Bronchial epithelial cell (primary cell): ENCODE results near the gene IRF9. TPM values are rescaled to one million over a fixed set of nuclear protein-coding genes. Genes with fewer than 3 reads are reported as not detected.

Experiments used
- DNase-seq: peaks from one replicate; pipeline ENCODE4 v3.0.0-alpha.2; 2010; ENCODE audit warnings: low read depth
- FAIRE-seq: peaks from 2 replicates; lab custom pipeline; 2011; peaks lifted over from hg19 to GRCh38; lab: Jason Lieb, UNC
- H3K27me3 ChIP-seq: 2 replicates; pipeline ENCODE4 v1.5.1; 2011; ENCODE audit warnings: low read length; ENCODE audit not compliant: control insufficient read depth, insufficient read depth
- H3K36me3 ChIP-seq: 2 replicates; pipeline ENCODE4 v1.5.1; 2011; ENCODE audit warnings: low read length; ENCODE audit not compliant: control insufficient read depth, insufficient read depth
- H3K4me3 ChIP-seq: 2 replicates; pipeline ENCODE4 v1.5.1; 2011; ENCODE audit warnings: mild to moderate bottlenecking, low read depth, low read length, control low read depth
- CTCF ChIP-seq: IDR thresholded peaks from 2 replicates; pipeline ENCODE4 v1.5.1; 2011; ENCODE audit warnings: mild to moderate bottlenecking, moderate library complexity, low read length, control low read depth, inconsistent platforms; ENCODE audit not compliant: insufficient read depth, severe bottlenecking
- total RNA-seq: library from RNA; depleted of rRNA; stranded (reverse); fragments of >200 nt; gene quantifications from 2 replicates; pipeline ENCODE4 v1.2.1, GENCODE V29; 2014

Gene IRF9
- total RNA-seq, 1 donor from 2014 or later = 19.2 TPM

DNA sequence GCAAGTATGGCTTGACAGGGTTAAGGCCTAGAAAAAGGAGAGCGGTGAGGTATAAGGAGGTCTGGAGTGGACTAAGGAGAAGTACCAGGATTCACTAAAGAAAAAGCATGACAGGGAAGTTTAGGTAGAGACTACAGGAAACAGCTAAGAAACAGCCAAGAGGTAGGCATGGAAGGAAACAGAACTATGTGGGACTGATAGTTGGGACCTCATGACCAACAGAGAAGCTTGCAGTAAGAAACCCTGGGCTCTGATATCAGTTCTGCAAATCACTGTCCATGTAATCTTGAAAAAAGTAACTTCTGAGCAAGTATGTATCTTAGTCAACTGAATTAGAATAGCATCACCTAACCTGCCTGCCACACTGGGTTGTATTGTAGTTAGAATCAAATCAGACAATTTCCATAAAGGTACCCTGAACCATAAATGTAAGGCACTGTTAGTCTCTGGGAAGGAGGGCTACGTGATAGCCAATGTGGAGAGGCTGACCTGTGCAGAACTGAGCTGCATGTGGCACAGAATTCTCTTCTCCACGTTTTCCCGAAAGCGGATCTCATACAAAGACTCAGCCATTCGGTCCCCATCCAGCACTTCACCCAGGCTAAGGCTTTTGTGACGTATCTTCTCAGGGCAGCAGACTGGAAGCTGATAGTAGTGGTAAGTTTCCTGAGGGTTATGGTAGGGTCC lies 33.3 kb downstream of the IRF9 start:
- peak overlapping the region; percentile 75 for H3K4me3 ChIP-seq
- TF ChIP-seq CTCF = no peak
- DNase-seq (no peak), FAIRE-seq (no peak)
- peaks cover 8% of the 10 kb centered on the region for H3K36me3 ChIP-seq
- H3K27me3 ChIP-seq = no peaks in the 10 kb centered on the region

- Histone ChIP-seq H3K36me3 (peaks cover 6% of the 10 kb centered on the region), H3K27me3 (no peaks in the 10 kb centered on the region), H3K4me3 (peak overlapping the region; percentile 75)
- FAIRE-seq = no peak
- TF ChIP-seq CTCF = no peak
- no peak for DNase-seq
Measured at GRCh38 chr14:24194873-24195185, 33.8 kb downstream of the IRF9 start.

- peak; percentile 69 for DNase-seq
- no peak for FAIRE-seq
- no peaks in the 10 kb centered on the region for H3K27me3 ChIP-seq
- peaks cover 6% of the 10 kb centered on the region for H3K36me3 ChIP-seq
- peak within 1 kb of the TSS; percentile 75 for H3K4me3 ChIP-seq
- TF ChIP-seq CTCF = no peak
Measured at GRCh38 chr14:24195186-24196070, 34.4 kb downstream of the IRF9 start, which contains the start of gene TM9SF1. Gene TM9SF1, minus strand, starts transcription at chr14:24195441. Its CDS starts 422 bp downstream, at chr14:24195019.

GRCh38 chr14:24196071-24197055 lies 35.3 kb downstream of the IRF9 start:
- H3K4me3 ChIP-seq = peak overlapping the region; percentile 75
- FAIRE-seq = no peak
- no peak for TF ChIP-seq CTCF
- DNase-seq = peak; percentile 19
- H3K36me3 ChIP-seq = peaks cover 6% of the 10 kb centered on the region
- no peaks in the 10 kb centered on the region for H3K27me3 ChIP-seq

- DNase-seq (no peak), FAIRE-seq (no peak)
- Histone ChIP-seq H3K36me3 (peaks cover 8% of the 10 kb centered on the region), H3K4me3 (no peak overlapping the region), H3K27me3 (no peaks in the 10 kb centered on the region)
- TF ChIP-seq CTCF = no peak
Measured at GRCh38 chr14:24197056-24197450, 36.0 kb downstream of the IRF9 start.
